ENCODE measurements around the gene BTNL9.
"Not testable (repeated sequence)": the region's sequence is repeated elsewhere in the genome, so short reads cannot be mapped to it uniquely, and the experiment has no call there.

BTNL9 gene

GRCh38 chr5:181063514-181063913 is 23.4 kb downstream of the BTNL9 start:
- no peak for DNase-seq

- no peak for DNase-seq
These were observed 24.9 kb downstream of the BTNL9 start for GRCh38 chr5:181064987-181065386.

DNA sequence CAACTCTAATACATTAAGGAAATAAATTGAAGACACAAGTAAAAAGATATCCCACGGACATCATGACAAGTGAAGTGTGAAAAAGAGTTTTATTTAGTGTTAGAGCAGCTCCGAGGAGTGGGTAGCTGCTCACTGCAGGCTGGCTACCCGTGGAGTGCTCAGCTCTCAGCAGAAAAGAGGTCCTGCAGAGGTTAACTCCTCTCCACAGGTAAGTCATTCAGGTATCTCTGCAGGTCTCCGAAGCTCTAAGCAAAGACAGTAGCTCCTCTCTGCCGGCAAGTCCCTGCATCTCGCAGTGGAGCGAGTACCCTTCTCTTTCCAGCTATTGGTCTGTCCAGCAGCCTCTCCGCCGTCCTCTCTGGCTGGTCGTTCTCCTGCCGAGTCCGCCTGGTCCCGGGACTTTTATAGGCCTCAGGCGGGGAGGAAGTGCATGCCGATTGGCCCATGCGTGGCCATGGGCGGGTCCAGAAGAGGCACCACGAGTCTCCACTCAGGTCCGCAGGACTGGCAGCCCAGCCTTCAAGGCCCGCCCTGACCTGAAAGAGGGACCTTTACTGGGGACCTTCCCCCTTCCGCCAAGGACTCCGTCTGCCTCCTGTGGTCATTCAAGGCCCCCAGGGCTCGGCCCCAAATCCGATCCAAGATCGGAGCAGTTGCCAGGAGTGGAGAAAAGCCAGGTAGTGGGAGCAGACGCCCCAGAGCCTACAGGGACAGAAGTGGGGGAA is 29.9 kb downstream of the BTNL9 start:
- no peak for DNase-seq

DNA sequence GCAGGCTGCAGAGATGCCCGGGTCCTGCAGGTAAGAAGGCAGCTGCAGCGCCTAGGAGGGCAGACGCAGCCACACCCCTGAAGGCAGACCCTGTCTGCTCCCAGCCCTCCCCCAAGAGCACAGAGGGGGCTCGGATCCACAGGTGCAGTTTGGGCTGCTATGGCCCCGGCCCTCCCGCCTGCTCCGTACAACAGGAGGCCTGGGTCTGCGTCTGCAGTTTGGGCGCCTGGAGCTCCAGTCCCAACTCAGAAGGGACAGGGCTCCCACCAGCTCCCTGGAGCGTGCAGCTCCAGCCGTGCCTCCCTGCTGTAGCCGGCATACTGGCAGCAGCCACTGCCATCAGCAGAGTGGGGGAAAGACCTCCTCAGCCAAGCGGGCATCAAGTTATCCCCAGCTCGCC is 30.5 kb downstream of the BTNL9 start:
- no peak for DNase-seq

DNA sequence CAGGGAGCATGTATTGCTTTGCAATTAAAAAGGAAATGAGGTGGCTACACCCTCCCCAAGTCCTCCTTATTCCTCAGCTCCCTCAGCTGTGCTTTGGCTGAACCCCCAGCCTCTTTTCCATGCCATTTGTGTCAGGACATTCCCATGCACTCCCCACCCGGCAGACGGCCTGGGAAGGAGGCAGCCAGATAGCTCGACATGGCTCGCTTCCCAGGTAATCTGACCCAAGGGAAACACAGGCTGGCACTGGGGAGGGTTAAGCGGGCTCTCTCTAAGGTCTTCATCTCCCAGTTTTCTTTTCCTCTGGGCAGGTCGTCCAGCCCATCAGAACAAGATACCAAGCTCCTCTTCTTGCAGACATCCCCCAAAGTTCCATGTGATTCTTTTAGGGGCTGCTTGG is 31.2 kb downstream of the BTNL9 start:
- DNase-seq: no peak

- no peak for DNase-seq
These were observed 36.9 kb downstream of the BTNL9 start for GRCh38 chr5:181076920-181077319.

- DNase-seq: no peak
These were observed 41.9 kb downstream of the BTNL9 start for GRCh38 chr5:181081989-181082388.

DNA sequence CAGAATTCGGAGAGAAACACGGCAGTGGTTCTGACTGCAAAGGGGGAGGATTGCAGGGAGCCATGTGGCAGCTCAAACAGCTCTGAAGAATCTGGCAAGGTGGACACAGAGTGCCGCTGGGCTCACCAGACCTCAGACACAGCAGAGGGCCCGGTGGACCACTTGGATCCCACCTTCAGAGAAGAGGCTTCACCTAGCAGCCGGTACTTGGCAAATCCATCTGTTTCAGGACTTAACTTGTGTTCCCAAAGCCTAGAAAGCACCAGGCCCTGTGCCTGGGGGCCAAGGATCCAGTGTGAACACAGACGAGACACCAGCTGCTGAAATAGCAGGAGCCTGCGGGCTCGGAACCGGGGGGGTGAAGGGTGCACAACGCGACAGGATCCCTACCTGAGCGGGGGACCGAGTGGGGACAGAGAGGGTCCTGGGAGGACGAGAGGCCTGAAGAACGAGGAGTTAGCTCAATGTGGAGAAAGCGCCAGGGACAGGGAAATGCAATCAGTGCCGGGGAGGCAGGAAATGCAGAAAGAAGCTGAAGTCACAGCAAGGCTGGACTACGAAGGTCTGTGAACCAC is 44.6 kb downstream of the BTNL9 start:
- no peak for DNase-seq

DNA sequence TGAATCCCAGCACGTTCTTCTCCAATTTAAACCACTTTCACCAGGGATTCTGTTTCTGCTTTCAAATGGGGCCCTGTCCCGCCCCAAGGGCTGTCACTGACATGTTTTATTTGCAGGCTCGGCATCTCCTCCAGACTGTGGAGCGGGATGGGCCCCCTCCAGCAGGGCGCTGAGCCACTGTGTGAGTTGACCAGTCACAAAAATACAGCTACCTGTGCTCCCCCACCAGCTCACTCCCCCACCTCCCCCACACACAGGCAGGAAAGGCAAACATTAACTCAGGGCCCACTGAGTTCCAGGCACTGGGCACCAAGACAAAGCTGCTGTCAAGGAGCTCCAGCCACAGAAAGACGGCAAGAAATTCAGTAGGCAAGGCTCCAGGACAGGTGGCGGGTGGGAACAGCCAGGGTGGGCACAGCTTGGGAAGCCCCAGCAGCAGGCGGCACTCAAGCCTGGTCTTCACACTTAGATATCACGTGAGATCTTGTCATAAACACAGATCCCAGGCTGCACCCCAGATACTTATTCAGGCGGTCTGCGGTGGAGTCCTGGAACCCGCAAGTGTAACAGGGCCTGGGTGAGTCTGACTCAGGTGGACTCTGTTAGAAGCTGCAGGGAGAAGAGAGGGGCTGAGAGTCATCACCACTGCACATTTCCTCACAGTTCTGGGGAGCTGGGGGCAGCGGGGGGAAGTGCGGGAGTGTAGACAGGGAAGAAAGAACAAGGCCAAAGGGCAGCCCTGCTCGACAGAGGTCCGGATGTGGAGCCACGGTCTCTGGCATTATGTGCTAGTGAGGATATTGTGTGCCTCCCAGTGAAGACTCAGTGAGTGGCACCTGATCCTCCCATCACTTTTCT is 46.2 kb downstream of the BTNL9 start:
- no peak for DNase-seq

DNA sequence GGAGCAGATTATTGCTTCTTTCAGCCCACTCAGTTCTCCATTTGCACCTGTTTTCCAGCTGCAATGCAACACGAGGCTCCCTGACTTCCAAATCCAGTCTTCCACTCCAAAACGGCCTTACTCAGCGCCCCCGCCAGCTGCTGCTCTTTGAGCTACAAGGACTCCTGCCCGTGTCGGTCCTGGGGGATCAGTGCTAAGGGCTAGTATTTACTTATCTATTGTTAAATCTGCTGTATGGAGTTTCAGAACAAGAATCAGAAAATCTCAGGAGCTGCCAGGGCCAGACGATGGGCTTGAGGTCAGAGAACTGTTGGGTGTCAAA is 46.8 kb downstream of the BTNL9 start:
- no peak for DNase-seq

- no peak for DNase-seq
These were observed 47.2 kb downstream of the BTNL9 start for GRCh38 chr5:181087309-181087708.

GRCh38 chr5:181088289-181088688 is 48.2 kb downstream of the BTNL9 start:
- DNase-seq: peak; percentile 59

- DNase-seq: no peak
These were observed 52.4 kb downstream of the BTNL9 start for GRCh38 chr5:181092428-181092827.

GRCh38 chr5:181095162-181095561 is 55.1 kb downstream of the BTNL9 start:
- DNase-seq: not testable (repeated sequence)

DNA sequence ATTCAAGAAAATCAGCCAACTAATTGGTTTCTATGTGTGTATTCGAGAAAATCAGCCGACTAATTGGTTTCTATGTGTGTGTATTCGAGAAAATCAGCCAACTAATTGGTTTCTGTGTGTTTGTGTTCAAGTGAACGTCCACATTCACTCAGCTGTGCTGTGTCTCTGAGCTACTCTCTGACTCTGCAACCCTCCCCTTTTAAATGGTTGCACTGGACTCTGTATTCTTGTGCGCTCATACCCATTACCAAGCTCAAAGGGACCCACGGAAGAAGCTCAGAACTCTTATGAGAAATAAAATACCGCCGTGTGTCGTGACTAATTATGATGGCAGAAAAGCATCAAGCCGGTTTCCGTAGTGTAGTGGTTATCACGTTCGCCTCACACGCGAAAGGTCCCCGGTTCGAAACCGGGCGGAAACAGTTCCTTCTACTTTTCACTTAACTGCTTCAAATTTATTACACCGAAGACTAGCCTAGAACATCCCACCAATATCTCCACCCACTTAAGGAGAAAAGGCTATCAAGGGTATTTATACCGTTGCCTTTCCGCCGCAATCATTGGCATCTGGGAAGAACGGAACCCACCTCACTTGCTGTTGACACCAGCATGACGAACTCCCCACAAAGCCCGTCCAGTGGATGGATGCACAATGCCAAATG is 56.8 kb downstream of the BTNL9 start:
- DNase-seq: not testable (repeated sequence)

DNA sequence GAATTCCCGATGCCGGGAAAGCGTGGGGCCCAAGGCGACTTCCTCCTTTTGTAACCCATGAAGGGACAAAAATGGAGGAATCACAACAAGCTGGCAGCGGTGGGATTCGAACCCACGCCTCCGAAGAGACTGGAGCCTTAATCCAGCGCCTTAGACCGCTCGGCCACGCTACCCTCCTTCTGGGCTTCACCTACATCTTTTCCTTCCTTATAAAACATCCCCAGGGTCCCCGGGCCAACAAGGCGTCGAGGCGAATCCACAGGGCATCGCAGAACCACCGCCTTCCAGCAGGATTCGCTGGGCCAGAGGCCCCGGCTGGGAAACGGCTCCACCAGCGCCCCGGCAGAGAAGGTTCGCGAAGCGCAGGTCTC is 57.3 kb downstream of the BTNL9 start:
- DNase-seq: not testable (repeated sequence)

GRCh38 chr5:181097759-181098491 is 57.9 kb downstream of the BTNL9 start:
- not testable (repeated sequence) for DNase-seq

DNA sequence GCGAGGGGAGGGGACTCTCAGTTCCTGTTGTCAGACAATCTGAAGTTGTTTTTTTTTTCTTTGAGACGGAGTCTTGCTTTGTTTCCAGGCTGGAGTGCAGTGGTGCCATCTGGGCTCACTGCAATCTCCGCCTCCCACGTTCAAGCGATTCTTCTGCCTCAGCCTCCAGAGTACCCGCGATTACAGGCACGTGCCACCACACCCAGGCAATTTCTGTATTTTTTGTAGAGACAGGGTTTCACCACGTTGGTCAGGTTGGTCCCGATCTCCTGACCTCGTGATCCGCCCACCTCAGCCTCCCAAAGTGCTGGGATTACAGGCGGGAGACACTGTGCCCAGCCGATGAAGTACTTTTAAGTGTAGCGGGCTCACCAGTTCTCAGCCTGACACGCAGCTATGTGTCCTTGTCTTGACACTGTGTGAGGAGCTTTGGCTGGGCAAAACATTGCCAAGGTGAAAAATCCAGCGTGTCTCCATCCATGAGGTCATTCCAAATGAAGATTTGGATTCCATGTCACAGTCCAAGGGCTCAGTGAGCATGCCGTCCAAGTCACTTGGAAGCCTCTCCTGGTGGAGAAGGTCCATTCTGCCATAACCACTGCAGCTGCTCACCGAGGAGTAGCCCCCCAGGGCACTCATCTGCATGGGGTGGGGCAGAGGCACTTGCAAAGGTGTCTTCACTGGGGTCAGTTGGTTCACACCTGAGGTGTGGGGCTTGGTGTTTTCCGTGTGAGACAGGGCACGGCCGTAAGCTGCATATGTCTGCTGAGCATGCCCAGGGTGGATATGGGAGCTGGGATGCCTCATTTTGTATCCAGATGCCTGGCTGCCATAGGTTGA is 58.9 kb downstream of the BTNL9 start:
- peak; percentile 50 for DNase-seq

- no peak for DNase-seq
These were observed 59.6 kb downstream of the BTNL9 start for GRCh38 chr5:181099602-181100086.

DNA sequence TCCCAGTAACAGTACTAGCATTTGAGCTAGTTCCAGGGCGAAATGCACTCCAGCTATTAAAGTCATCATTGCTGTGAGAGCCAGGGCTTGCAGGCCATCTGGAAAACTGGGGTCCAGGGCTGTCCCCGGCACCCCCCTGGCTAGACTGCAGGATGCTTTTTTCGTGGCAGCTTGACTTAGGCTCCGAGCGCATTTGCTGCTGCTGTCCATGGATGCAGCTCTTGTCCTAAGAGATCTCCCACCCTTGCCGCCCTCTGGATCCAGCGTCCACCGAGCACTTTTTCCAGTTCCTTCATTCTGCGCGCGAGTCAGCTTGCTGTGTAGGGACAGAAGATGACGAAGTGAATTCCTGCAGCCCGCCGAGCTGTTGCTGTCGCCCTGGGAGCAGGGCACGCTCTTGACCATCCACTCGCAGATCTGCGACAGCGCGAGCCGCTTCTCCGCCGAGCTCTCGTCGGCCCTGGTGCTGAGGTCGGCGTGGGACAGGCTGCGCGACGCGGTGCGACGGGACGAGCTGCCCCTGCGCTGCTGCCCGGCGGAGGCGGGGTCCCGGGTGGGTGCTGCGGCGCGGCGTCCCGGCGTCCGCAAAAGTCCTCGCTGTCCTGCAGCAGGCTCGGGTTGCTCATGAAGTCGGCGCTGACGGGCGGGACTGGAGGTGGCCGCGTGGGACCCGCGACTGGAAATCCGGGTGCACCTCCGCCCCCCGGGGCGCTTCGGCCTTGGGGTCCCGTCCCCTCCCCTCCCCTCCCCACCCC is 60.2 kb downstream of the BTNL9 start:
- no peak for DNase-seq

Measured in hematopoietic multipotent progenitor cell treated with erythropoietin and hydrocortisone succinate and interleukin-3 and kit ligand, for 6 days (in vitro differentiated cells).